Adipose tissue (tissue), 3 donors: ENCODE results near the gene TBCK. TPM values are rescaled to one million over a fixed set of nuclear protein-coding genes. Genes with fewer than 3 reads are reported as not detected.

Source experiments
- H3K27ac ChIP-seq: one replicate; pipeline ENCODE4 v1.5.1; 2013; ENCODE audit warnings: low read depth, low read length
- WGBS, 3 donors: extraction: QIAGEN DNeasy Blood & Tissue Kit; methylation state at CpG; one replicate each; pipeline ENCODE4 v1.1.7; 2013; 5-methylcytosine and 5-hydroxymethylcytosine counted together
- polyA plus RNA-seq, 3 donors: library from polyadenylated mRNA; stranded (reverse); fragments of 200-250 nt; gene quantifications; one replicate each; pipeline ENCODE4 v1.2.3, GENCODE V29; 2013
- donor health status: healthy with polysubstance abuse.
- donor health status: Bipolar disorder and iron deficiency.
- donor health status: healthy.

The TBCK gene
- 10 to 100 TPM in 1 of 3 donors, 1 to 10 TPM in 2; 6.4 to 14.2 (median 9.2) TPM for polyA plus RNA-seq

DNA sequence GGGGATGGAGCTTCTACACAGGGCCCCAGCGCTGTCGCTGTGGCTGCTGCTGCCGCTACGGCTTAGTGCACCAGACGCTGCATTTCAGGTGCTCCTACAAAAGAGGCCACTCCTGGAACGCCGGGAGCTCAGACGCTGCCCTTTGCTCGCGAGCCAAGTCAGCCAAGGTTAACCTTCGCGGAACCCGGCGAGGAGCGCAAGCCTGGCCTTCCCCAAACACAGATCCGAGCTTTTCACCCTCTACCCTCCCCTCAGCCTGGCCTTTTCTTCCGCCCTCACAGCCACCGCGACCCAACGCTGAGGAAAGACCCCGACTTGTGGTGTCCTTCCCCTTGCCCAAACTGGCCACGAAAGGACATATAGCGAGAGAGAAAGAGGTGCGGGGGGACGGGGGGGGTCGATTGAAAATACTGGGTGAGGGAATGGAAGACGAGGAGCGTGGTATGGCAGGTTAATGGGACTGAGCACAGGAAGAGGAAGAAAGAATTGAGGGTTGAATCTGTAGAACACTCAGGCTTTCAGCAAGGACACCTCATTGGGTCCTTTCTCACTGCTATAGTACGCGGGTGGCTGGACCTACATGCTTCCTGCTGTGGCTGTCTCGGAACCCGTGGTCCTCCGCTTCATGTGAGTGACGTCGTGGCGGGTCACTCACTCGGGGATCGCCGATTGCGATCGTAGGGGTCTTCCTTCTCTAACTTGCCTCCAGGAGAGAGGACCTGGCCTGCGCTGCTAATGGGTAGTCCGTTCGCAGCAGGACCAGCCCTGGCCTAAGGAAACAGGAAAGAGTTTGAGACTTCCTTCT is at the start of gene TBCK, which contains the start of gene AIMP1:
Gene TBCK, minus strand, starts transcription at position 242 of the 805 bp plus-strand sequence. CDS start 7,249 bp downstream, outside the sequence.
Gene AIMP1, plus strand, starts transcription at position 583 of the 805 bp plus-strand sequence. CDS start 8,460 bp downstream, outside the sequence.
- WGBS, 3 donors = 0 to 1% (median 0%) methylated on average over 44 of the region's 44 CpGs
- peak within 1 kb of the TSS; percentile 30 for H3K27ac ChIP-seq

DNA sequence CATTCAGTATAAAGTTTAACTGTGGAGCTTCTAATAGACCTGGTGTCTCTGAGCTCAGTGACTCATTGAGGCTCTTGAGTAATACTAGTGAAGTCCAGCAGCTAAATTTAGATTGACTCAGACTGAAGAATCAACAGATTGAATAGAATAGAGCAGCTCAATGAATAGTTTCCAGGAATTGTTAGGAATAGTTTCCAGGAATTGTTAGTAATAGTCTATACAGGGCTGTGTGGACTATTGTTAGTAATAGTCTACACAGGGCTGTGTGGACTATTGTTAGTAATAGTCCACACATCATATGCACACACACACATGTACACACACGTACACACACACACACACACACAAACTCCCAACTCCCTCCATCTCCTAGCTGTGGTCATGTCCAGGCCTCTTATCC is 49.6 kb upstream of the TBCK start:
- H3K27ac ChIP-seq = no peak overlapping the region

DNA sequence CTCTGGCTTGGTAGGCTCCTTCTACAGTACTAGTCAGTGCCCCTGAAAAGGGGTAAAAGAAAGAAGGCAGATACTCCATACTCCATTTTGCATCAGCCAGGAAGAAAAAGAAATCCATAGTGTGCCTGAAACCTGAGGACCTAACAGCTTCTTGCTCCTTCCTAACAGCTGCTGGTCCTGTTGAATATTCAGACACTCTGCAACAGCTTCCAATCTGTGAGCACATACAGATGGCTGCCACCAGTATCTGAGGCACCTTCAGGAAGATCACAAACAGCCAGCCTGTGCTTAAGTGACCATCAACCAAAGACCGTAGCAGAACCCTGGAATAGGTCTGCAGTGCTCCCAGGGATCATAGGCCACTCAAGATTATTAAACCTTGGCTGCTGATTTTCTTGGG is 48.3 kb upstream of the TBCK start:
- H3K27ac ChIP-seq = no peak overlapping the region
- 89 to 100% (median 95%) methylated on average over 1 of the region's 1 CpG for WGBS, 3 donors

More for the DNA sequence above, 49.6 kb upstream of the TBCK start:
- 59 to 67% (median 63%) methylated on average over 1 of the region's 1 CpG for WGBS, 3 donors

DNA sequence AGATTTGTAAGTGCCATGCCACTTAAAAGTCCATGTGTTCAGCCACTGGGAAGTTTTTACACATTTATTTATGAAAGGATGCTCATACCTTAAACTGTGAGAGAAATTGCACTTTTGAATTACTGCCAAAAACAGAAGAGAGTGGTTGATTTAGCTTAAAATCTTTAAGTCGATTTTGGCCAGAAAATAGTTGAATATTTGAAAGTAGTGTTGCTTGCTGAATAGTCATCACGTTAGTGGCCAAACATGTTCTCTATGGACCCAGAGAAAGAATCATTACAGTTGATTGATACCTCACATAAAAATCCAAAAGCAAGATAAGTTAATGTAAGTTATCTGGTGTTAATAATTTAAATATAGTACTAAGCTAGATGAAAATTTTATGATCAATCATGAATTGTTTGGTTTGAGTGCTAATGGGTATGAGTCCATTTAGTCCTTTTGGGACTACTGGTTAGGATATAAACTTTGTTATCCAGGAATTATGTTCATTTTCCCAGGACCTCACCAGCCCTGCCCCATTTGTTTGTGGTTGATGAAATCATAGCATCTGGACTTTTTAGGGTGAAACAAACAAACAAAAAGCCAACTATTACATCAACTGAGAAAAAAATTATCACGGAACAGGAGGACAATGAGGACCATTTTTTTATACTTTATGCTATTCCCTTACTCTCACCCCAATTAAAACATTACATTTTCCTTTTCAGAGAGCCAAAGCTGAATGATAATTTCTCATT is 46.2 kb upstream of the TBCK start:
- 58 to 63% (median 61%) methylated on average over 3 of the region's 3 CpGs for WGBS, 3 donors
- H3K27ac ChIP-seq = no peak overlapping the region

DNA sequence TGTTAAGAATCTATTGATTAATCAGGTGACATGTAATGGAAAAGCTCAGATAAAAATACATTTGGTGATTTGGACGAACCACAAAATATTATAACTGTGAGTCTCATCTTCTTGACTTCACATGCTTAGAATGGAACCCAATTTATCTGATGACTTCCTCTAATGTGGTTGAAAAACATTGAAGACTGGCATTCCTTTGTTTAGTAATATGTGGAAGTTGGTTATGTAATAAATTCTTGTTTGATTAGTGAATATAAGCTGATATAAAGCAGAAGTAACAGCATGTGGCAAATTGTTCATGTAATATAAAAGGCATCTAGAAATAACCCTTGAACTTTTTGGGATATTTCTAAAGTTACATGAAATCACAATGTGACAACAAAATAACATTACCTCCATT is 42.9 kb upstream of the TBCK start:
- WGBS, 3 donors = 67 to 74% (median 72%) methylated on average over 1 of the region's 1 CpG
- no peak overlapping the region for H3K27ac ChIP-seq

DNA sequence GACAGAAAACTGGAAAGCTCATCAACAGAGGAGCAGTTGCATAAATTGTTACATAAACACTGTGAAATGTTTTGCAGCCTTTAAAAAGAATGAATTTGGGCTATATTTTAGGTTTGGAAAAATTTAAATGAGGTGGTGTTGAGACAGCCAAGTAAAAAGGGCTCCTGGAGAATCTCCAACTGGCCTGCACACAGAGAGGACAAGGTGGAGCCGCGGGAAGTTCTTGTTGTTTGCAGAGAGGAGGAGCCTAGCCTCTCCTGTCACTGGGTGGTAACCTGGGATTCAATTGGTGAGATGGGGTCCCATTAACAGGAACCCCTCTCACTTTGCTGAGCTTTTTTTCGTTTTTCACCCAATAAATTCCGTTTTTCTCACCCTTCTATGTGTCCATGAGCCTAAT is 39.2 kb upstream of the TBCK start:
- 45 to 57% (median 48%) methylated on average over 4 of the region's 4 CpGs for WGBS, 3 donors
- H3K27ac ChIP-seq = no peak overlapping the region

DNA sequence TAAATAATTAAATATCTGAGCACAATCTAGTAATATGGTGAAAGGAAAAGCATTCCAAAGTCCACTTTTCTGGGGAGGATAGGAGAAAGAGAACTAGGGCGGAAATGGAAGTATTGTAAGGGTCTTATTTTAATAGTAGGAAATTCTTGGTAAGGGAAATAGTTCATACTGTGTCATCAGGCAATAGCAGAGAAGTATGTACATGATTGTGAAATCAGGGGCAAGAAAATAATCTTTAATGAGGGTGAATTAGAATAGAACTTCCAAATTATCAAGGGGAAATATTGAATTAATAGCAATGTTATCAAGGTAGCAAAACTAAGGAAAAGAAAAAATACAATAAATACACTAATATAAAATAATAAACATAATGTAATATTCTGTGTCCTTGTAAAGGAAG is 37.8 kb upstream of the TBCK start:
- WGBS, 3 donors = 90 to 100% (median 97%) methylated on average over 1 of the region's 1 CpG
- H3K27ac ChIP-seq = no peak overlapping the region

DNA sequence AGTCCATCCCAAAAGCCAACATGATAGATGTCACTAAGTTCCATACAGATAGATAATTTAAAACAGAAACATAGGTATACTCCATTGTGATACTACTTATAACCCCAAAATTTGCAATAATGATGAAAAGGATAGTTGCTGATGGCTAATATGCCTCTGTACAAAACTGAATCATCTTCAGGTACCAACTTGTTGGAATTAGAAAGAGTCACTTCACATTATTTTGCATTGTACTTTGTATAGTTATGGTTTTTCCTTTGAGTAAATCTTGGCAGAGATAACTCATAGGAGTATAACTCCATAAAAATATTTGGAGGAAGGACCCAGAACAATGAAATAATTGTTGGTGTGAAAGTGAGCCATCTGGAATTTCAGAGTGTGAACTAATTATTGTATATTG is 35.0 kb upstream of the TBCK start:
- H3K27ac ChIP-seq = no peak overlapping the region

DNA sequence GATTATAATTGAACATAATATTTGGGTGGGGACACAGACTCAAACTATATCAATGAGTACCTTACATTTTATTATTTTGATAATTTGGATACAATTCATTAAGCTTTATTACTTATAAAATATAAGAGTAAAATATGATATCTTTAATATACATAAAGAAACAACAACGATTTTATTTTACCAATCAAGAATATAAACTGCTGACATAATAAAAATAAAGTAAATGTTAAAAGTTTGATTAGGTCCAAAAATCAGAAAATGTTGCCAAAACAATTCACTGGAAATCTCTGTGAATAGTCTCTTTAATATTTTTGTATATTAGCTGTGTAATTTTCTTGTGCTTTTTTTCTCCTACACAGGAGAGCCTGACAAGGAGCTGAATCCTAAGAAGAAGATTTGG is 31.2 kb upstream of the TBCK start:
- 94 to 96% (median 95%) methylated on average over 1 of the region's 1 CpG for WGBS, 3 donors
- no peak overlapping the region for H3K27ac ChIP-seq

DNA sequence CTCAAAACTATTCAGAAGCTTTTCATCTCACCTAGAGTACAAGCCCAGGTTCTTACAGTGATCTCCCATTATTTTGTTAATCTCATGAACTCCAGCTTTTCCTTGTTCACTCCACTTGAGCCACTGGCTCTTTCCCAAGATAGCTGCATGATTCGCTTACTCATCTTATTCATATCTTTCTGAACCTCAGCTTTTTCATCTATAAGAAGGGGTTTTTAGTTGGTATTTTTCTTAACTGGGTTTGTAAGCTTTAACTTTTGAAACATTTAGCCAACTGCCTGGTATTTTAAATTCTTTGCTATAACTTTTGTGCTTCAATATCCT is 28.6 kb upstream of the TBCK start:
- no peak overlapping the region for H3K27ac ChIP-seq
- 82 to 90% (median 84%) methylated on average over 1 of the region's 1 CpG for WGBS, 3 donors

DNA sequence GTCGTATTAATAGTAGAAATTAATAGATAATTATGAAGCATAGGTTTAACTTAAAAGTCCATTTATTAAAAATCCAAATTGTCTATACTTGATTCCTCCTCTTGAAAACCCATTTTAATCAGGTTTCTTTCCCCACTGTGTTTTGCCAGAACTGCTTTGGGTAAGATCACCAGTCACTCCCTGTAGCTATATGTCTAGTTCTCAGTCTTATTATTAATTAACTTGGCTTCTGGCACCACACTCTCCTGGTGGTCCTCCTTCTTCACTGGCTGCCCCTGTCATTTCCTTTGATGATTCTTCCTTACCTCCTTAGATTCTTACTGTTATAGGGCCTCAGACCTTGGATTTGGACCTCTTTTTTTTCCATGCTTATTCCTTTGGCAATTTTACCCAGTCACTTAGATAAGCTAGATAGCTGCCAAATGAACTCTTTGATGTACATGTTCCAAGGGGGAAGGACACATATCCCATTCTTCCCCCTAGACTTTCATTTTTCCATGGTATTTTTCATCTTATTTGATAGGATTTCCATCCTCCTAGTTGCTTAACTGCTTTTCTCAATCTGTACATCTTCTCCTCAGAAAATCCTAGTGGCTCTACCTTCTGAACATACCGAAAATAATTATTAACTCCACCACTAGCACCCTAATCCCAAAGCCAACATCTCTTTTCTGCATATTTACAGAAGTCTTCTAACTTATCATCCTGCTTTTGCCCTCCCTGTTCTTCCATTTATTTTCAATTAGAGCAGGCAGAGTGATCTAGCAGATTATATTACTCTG is 28.0 kb upstream of the TBCK start:
- 94 to 98% (median 95%) methylated on average over 2 of the region's 2 CpGs for WGBS, 3 donors

DNA sequence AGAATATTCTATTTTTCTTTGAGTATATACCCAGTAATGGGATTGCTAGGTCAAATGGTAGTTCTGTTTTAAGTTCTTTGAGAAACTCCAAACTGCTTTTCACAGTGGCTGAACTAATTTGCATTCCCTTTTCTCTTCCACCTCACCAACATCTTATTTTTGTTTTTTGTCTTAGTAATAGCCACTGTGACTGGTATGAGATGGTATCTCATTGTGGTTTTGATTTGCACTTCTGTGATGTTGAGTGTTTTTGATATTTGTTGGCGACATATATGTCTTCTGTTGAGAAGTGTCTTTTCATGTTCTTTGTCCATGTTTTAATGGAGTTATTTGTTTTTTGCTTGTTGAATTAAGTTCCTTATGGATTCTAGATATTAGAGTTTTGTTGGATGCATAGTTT is 24.8 kb upstream of the TBCK start:
- WGBS, 3 donors = 95 to 97% (median 96%) methylated on average over 1 of the region's 1 CpG
- no peak overlapping the region for H3K27ac ChIP-seq

More for the DNA sequence above, 28.0 kb upstream of the TBCK start:
- no peak overlapping the region for H3K27ac ChIP-seq

DNA sequence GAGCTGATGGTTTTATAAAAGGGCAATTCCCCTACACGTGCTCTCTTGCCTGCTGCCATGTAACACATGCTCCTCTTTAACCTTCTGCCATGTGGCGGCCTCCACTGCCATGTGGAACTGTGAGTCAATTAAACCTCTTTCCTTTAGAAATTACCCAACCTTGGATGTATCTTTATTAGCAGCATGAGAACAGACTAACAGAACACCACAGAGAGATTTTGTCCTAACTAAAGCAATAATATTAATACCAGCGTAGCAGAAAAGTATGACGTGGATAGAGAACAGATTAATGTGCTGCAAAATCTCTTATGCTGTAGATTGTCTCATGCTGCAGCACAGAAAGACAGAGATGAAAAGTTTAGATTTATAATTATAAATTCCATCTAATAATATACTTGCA is 23.4 kb upstream of the TBCK start:
- 94 to 98% (median 98%) methylated on average over 4 of the region's 4 CpGs for WGBS, 3 donors

DNA sequence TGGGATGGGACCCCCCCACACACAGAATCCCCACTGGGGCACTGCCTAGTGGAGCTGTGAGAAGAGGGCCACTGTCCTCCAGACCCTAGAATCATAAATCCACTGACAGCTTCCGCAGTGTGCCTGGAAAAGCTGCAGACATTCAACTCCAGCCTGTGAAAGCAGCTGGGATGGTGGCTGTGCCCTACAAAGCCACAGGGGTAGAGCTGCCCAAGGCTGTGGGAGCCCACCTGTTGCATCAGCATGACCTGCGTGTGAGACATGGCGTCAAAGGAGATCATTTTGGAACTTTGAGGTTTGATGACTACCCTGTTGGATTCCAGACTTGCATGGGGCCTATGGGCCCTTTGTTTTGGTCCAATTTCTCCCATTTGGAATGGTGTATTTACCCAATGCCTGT is 22.7 kb upstream of the TBCK start:
- WGBS, 3 donors = 96% methylated on average over 3 of the region's 3 CpGs
- H3K27ac ChIP-seq = no peak overlapping the region

More for the DNA sequence above, 23.4 kb upstream of the TBCK start:
- no peak overlapping the region for H3K27ac ChIP-seq

DNA sequence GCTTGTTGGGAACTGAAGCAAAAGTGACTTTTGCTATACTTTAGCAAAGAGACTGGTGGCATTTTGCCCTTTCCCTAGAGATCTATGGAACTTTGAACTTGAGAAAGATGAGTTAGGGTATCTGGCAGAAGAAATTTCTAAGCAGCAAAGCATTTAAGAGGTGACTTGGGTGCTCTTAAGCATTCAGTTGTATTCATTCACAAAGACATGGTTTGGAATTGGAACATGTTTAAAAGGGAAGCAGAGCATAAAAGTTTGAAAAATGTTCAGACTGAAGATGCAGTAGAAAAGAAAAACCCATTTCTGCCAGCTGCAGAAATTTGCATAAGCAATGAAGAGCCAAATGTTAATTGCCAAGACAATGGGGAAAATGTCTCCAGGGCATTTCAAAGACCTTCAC is 21.9 kb upstream of the TBCK start:
- H3K27ac ChIP-seq = no peak overlapping the region

DNA sequence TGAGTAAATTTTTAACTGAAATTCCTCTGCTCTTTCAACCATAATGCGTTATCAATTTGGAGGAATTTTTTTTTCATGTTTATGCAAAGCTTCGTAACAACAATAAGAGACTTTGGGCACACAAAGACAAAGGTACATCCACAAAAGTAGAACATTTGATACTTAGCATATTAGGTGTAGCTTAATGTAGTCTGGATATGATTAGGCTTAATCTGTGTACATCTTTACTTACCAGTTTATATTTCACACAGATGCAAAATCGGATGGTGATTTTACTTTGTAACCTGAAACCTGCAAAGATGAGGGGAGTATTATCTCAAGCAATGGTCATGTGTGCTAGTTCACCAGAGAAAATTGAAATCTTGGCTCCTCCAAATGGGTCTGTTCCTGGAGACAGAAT is 20.6 kb upstream of the TBCK start:
- no peak overlapping the region for H3K27ac ChIP-seq
- WGBS, 3 donors = 97% methylated on average over 3 of the region's 3 CpGs

DNA sequence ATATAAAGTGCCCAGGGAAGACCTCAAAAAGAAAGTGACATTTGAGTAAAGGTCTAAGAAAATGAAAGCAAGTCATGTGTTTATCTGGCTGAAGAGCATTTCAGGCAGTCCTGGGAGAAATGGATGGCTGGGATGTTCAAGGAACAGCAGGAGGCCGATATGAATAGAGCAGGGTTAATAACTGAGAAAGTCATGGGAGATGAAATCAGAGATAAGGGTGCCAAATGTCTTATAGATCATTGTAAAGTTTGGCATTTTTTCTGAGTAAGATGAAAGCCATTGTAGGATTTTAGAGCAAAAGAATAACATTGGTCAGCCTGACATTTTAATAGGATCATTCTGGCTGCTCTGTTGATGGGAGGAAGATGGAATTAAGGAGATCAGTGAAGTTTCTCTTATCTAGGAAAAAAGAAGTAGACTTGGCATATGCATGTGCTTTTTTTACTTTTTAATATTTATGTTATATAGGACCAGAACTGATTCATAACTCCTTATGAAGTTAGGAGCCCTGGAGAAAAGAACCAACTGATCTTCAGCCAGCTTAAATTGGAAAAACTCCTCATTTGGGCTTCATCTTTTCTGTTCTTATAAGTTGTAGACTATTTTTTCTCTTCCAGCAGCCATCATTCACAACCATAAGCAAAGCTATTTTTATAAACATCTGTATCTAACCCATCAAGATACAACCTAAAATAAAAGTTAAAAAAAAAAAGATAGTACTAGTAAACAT is 18.9 kb upstream of the TBCK start:
- WGBS, 3 donors = 67 to 75% (median 73%) methylated on average over 1 of the region's 1 CpG
- H3K27ac ChIP-seq = no peak overlapping the region

DNA sequence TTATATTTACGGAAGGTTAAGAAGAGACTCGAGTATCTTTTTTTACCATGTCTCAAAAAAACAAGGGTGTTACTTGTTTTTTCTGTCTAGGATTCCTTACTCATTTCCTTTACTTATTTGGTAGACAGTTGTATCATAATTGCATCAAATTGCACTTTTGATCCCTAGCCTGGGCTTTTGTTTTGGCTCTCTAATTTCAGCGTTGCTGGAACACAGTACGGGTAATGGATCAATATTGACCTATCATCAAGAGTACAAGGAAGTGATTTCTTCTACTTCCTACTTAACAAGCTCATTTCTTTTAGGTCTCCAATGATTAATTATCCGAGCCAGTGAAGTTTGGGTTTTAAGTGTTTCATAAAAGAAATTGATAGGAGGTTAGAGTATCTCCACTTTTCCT is 17.2 kb upstream of the TBCK start:
- WGBS, 3 donors = 70 to 94% (median 87%) methylated on average over 5 of the region's 5 CpGs
- H3K27ac ChIP-seq = no peak overlapping the region
